ENCODE results near the gene NLGN1. TPM values are rescaled to one million over a fixed set of nuclear protein-coding genes. Genes with fewer than 3 reads are reported as not detected.

Gene NLGN1
- total RNA-seq, 1 donor from 2014 or later = 18.3 TPM

GRCh38 chr3:174322789-174323188 lies 925.2 kb downstream of the NLGN1 start:
- no peak for DNase-seq (ENCODE audit: low spot score)
- intact Hi-C loops (cut with DNase I) = no loop called here

- DNase-seq (ENCODE audit: low spot score) = no peak
- intact Hi-C loops (cut with DNase I) = no loop called here
These were observed 927.6 kb downstream of the NLGN1 start for GRCh38 chr3:174325171-174325570.

GRCh38 chr3:174325834-174326700 lies 928.5 kb downstream of the NLGN1 start:
- intact Hi-C loops (cut with DNase I) = no loop called here
- DNase-seq (ENCODE audit: low spot score) = no peak

- DNase-seq (ENCODE audit: low spot score) = no peak
- intact Hi-C loops (cut with DNase I) = no loop called here
These were observed 931.8 kb downstream of the NLGN1 start for GRCh38 chr3:174329321-174329720.

- intact Hi-C loops (cut with DNase I) = no loop called here
These were observed 932.8 kb downstream of the NLGN1 start for GRCh38 chr3:174330303-174330702.

GRCh38 chr3:174331095-174331800 lies 933.7 kb downstream of the NLGN1 start:
- intact Hi-C loops (cut with DNase I) = no loop called here
- DNase-seq (ENCODE audit: low spot score) = no peak

More at GRCh38 chr3:174330303-174330702, 932.8 kb downstream of the NLGN1 start:
- DNase-seq (ENCODE audit: low spot score) = no peak

GRCh38 chr3:174332391-174332790 lies 934.8 kb downstream of the NLGN1 start:
- intact Hi-C loops (cut with DNase I) = no loop called here
- no peak for DNase-seq (ENCODE audit: low spot score)

- DNase-seq (ENCODE audit: low spot score) = no peak
- intact Hi-C loops (cut with DNase I) = no loop called here
These were observed 936.1 kb downstream of the NLGN1 start for GRCh38 chr3:174333640-174334039.

- intact Hi-C loops (cut with DNase I) = no loop called here
- DNase-seq (ENCODE audit: low spot score) = no peak
These were observed 936.6 kb downstream of the NLGN1 start for GRCh38 chr3:174334111-174334510.

- no peak for DNase-seq (ENCODE audit: low spot score)
- intact Hi-C loops (cut with DNase I) = no loop called here
These were observed 937.8 kb downstream of the NLGN1 start for GRCh38 chr3:174335324-174335723.

GRCh38 chr3:174335910-174336309 lies 938.4 kb downstream of the NLGN1 start:
- intact Hi-C loops (cut with DNase I) = no loop called here
- no peak for DNase-seq (ENCODE audit: low spot score)

Data from cardiac septum (tissue), 1 donor.